ENCODE data around the gene PCDHGA1.

GRCh38 chr5:141439411-141440141 lies 109.3 kb downstream of the PCDHGA1 start:
- no peak for TF ChIP-seq POLR2A (IDR thresholded peaks at IDR 0.05)
- TF ChIP-seq CTCF (IDR thresholded peaks at IDR 0.05) = no peak

Data from right lobe of liver (tissue), 4 donors.